Measurements from ENCODE around the gene MMRN2. TPM values are rescaled to one million over a fixed set of nuclear protein-coding genes. Genes with fewer than 3 reads are reported as not detected.
A peak's percentile ranks its signal among the peaks of the same experiment; 100 is the strongest.

The MMRN2 gene
- total and polyA plus RNA-seq, 2 of the 8 experiments (the other 6 are each of a cell fraction or from before 2014, with no cell fraction given), result 1.2 TPM

DNA sequence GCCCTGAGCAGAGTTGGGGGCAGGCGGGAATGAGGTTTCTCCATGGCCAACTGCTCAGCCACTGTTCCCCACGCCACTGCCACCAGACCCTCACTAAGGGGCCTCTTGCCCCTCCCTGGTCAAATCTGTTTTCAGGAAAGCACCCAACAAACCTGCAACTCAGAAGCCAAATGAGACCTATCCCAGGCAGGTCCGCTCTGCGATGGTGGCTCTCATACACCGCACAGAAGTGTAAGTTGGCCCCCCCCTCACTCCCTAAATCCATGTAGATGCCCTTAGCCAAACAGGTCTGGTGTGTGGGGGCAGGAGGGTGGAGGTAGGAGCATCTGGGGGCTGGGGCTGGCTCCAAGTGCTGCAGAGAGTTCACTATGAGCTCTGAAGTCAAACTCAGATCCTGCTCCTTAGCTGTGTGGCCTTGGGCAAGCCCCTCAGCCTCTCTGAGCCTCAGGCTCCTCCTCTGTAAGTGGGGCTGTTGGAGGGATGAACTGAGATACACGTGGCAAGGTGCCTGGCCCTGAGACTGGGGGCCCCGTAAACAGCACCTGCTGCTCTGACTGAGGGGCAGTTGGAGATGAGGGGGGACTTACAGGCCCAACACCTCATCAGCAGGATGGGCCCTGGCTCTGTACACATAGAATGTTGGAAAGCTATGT is 1.1 kb downstream of the MMRN2 start:
- H3K4me2 ChIP-seq (ENCODE audit: insufficient read depth in 1 of 2, low read depth in 2 of 2, low read length in 2 of 2), result 0 out of 4 replicates have a peak overlapping the region, but pooled peaks of 1 of the 2 experiments have one; percentile 50
- H3K4ac ChIP-seq (replicated peaks; ENCODE audit: insufficient read length, low read depth, low read length), result peak overlapping the region; percentile 63
- peak overlapping the region; percentile 99; the same call in 1 of the 2 replicates for H2BK5ac ChIP-seq (ENCODE audit: low read depth, low read length)
- H3K79me1 ChIP-seq (ENCODE audit: low read depth, low read length), result no peaks in the 10 kb centered on the region
- H3K27me3 ChIP-seq (replicated peaks in 1 of 4; ENCODE audit: control insufficient read depth in 3 of 4, extremely low read depth in 1 of 4, insufficient read depth in 3 of 4, low read length in 3 of 4), result no peaks in the 10 kb centered on the region
- no peaks in the 10 kb centered on the region for H3K23me2 ChIP-seq (ENCODE audit: low read depth, low read length)
- H3K18ac ChIP-seq (ENCODE audit: extremely low read depth, low read length), result peak overlapping the region; percentile 85
- no peaks in the 10 kb centered on the region for H3K79me2 ChIP-seq (ENCODE audit: control insufficient read depth in 1 of 2, insufficient read depth in 2 of 2, low read length in 2 of 2)
- H3K27ac ChIP-seq (ENCODE audit: low read depth, low read length), result 0 out of 2 replicates have a peak overlapping the region, but pooled peaks have one; percentile 15
- ChIA-PET CTCF (ENCODE audit: partially characterized antibody) (interaction anchor here (1.0 to 26.4 kb wide), 3 partner anchors 4 to 89 kb away, joined by 3 to 975 read pairs (median 975); partner anchors contain the start of genes ADIRF, MMRN2 and SNCG), POLR2A (ENCODE audit: partially characterized antibody) (interaction anchor here (1.2 to 4.4 kb wide), 6 partner anchors 10 to 137 kb away, joined by 3 to 38 read pairs (median 6); partner anchors contain the start of gene ADIRF)
- H2BK120ac ChIP-seq (replicated peaks; ENCODE audit: low read depth, low read length), result peak overlapping the region; percentile 58
- peaks cover 3 to 9% of the 10 kb centered on the region in 2 experiments for H3K9me3 ChIP-seq (ENCODE audit: insufficient read depth in 2 of 2, low read depth in 1 of 2, low read length in 1 of 2)
- DNase-seq (ENCODE audit: low read depth in 1 of 2, low spot score in 2 of 2) (peak in 1 of 2 experiments; percentile 45), FAIRE-seq (no peak)
- H2AFZ ChIP-seq (ENCODE audit: low read length), result no peak overlapping the region
- WGBS, 2 experiments (ENCODE audit: extremely low coverage in 1 of 2, insufficient coverage in 1 of 2, insufficient read length in 1 of 2, insufficient replicate concordance in 2 of 2, low coverage in 1 of 2, low lambda C conversion rate in 2 of 2, missing lambda C conversion rate in 1 of 2), result 71% methylated on average over 7 of the region's 7 CpGs; no CpG with 5 or more reads in 1 of the 2 experiments
- H3K9ac ChIP-seq (replicated peaks in 1 of 4; ENCODE audit: extremely low read depth in 1 of 4, low read depth in 3 of 4, low read length in 3 of 4), result no peak overlapping the region
- H3K56ac ChIP-seq (replicated peaks; ENCODE audit: insufficient read length, low read depth, low read length), result no peak overlapping the region
- H4K91ac ChIP-seq (replicated peaks; ENCODE audit: insufficient read length, low read length), result peak overlapping the region; percentile 91
- H3K23ac ChIP-seq (ENCODE audit: insufficient read length), result no peak overlapping the region
- H4K20me1 ChIP-seq (replicated peaks in 1 of 2; ENCODE audit: control insufficient read depth in 1 of 2, insufficient read depth in 2 of 2, low read length in 2 of 2), result no peaks in the 10 kb centered on the region
- H2AK5ac ChIP-seq (ENCODE audit: low read depth, low read length), result peak overlapping the region; percentile 82; the same call in 1 of the 2 replicates
- H4K8ac ChIP-seq (ENCODE audit: extremely low read depth, insufficient read depth, low read length), result no peak overlapping the region; the same call in 1 of the 2 replicates
- peak overlapping the region; percentile 96; the same call in 1 of the 2 replicates for H2BK20ac ChIP-seq (ENCODE audit: low read length)
- no peak overlapping the region for H3K4me3 ChIP-seq (ENCODE audit: extremely low read depth in 1 of 4, insufficient read depth in 2 of 4, low read depth in 3 of 4, low read length in 4 of 4)
- peak overlapping the region; percentile 66; the same call in 1 of the 2 replicates for H2BK15ac ChIP-seq (ENCODE audit: low read length)
- H4K5ac ChIP-seq (ENCODE audit: insufficient read length, low read depth, low read length), result peak overlapping the region; percentile 1
- TF ChIP-seq KDM4A (IDR thresholded peaks at IDR 0.05; ENCODE audit: low read depth, low read length, severe bottlenecking) (no peak), JUN (IDR thresholded peaks at IDR 0.05; ENCODE audit: low read depth, low read length) (no peak), GABPA (IDR thresholded peaks at IDR 0.05; ENCODE audit: borderline replicate concordance, insufficient read depth, low read length) (no peak), YY1 (IDR thresholded peaks at IDR 0.05; ENCODE audit: low read depth, low read length) (no peak), TCF12 (IDR thresholded peaks at IDR 0.05; ENCODE audit: low read depth, low read length) (no peak), GTF2F1 (IDR thresholded peaks at IDR 0.05; ENCODE audit: borderline replicate concordance, low read depth, low read length) (no peak), SIN3A (conservative IDR thresholded peaks at IDR 0.05 in 1 of 2, IDR thresholded peaks at IDR 0.05 in 1 of 2; ENCODE audit: low read depth in 1 of 2, low read length in 2 of 2) (no peak), POU5F1 (IDR thresholded peaks at IDR 0.05; ENCODE audit: low read depth, low read length) (no peak)
- H2BK12ac ChIP-seq (ENCODE audit: low read depth, low read length), result peak overlapping the region; percentile 99; the same call in 1 of the 2 replicates
- H3K14ac ChIP-seq (ENCODE audit: insufficient read length), result peak overlapping the region; percentile 11
- peaks cover 16 to 60% (median 48%) of the 10 kb centered on the region in 4 experiments for H3K4me1 ChIP-seq (replicated peaks in 1 of 4; ENCODE audit: control insufficient read depth in 3 of 4, insufficient read depth in 4 of 4, low read length in 3 of 4)
- no peaks in the 10 kb centered on the region for H3K36me3 ChIP-seq (ENCODE audit: control insufficient read depth in 2 of 4, insufficient read depth in 4 of 4, low read length in 3 of 4)
